ENCODE results near the gene CEACAM18.

The CEACAM18 gene

DNA sequence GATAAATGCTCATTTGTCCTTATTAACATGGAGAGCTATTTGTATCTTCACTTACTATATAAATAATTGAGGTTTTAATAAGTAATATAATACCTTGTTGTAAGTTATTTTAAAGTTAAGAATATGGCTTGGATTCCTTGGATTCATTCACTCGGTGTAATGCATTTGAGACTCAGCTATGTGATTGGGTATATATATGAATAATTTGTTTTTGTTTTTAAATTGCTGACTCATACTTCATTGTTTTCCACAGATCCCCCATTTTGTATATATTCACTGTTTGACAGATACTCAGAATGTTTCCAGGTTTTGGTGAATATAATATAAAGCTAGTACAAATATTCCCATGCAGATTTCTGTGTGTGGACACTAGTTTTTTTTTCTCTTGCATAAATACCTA is 6.8 kb upstream of the CEACAM18 start:
- H2AFZ ChIP-seq (ENCODE audit: low read depth, low read length): no peak overlapping the region

DNA sequence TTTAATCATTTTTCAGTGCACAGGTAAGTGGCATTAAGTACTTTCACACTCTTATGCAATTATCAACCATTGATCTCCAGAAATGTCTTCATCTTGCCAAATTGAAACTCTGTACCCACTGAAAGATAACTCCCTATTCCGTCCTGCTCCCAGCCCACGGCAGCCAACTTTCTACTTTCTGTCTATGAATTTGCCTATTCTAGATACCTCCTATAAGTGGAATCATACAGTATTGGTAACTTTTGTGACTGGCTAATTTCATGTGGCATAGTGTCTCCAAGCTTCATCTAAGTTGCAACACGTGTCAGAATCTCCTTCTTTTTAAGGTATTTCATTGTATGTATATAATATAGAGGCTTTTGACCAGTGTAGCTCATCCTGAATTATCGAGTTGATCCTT is 5.7 kb upstream of the CEACAM18 start:
- H3K79me2 ChIP-seq (ENCODE audit: insufficient read depth, low read length): no peaks in the 10 kb centered on the region
- H3K27ac ChIP-seq (ENCODE audit: low read length): no peak overlapping the region
- ATAC-seq (ENCODE audit: insufficient read depth, low read depth) (no peak), DNase-seq (no peak)
- no peak overlapping the region for H3K4me3 ChIP-seq (ENCODE audit: low read depth in 1 of 2, low read length in 2 of 2)
- H3K9me3 ChIP-seq (ENCODE audit: insufficient read depth, low read length, severe bottlenecking): no peaks in the 10 kb centered on the region
- peaks cover 8% of the 10 kb centered on the region for H3K4me1 ChIP-seq (ENCODE audit: insufficient read depth, low read length)
- H4K20me1 ChIP-seq (ENCODE audit: insufficient read depth, low read length): no peaks in the 10 kb centered on the region
- no peaks in the 10 kb centered on the region for H3K27me3 ChIP-seq (ENCODE audit: insufficient read depth, low read length, poor library complexity)
- H3K4me2 ChIP-seq (ENCODE audit: insufficient read depth, low read length): no peak overlapping the region
- H3K9ac ChIP-seq (ENCODE audit: low read depth, low read length): no peak overlapping the region
- no peak for TF ChIP-seq EZH2 (IDR thresholded peaks at IDR 0.05; ENCODE audit: borderline replicate concordance, low read depth, low read length, severe bottlenecking)
- TF ChIP-seq, protein P1, sequence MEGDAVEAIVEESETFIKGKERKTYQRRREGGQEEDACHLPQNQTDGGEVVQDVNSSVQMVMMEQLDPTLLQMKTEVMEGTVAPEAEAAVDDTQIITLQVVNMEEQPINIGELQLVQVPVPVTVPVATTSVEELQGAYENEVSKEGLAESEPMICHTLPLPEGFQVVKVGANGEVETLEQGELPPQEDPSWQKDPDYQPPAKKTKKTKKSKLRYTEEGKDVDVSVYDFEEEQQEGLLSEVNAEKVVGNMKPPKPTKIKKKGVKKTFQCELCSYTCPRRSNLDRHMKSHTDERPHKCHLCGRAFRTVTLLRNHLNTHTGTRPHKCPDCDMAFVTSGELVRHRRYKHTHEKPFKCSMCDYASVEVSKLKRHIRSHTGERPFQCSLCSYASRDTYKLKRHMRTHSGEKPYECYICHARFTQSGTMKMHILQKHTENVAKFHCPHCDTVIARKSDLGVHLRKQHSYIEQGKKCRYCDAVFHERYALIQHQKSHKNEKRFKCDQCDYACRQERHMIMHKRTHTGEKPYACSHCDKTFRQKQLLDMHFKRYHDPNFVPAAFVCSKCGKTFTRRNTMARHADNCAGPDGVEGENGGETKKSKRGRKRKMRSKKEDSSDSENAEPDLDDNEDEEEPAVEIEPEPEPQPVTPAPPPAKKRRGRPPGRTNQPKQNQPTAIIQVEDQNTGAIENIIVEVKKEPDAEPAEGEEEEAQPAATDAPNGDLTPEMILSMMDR (IDR thresholded peaks at IDR 0.05; ENCODE audit: borderline replicate concordance, extremely low read depth, low read length, poor library complexity, severe bottlenecking): no peak
- no peak overlapping the region for H2AFZ ChIP-seq (ENCODE audit: low read depth, low read length)
- H3K36me3 ChIP-seq (ENCODE audit: insufficient read depth, low read length): no peaks in the 10 kb centered on the region

More for the DNA sequence above, 6.8 kb upstream of the CEACAM18 start:
- Histone ChIP-seq H3K9ac (ENCODE audit: low read depth, low read length) (no peak overlapping the region), H3K4me2 (ENCODE audit: insufficient read depth, low read length) (no peak overlapping the region), H4K20me1 (ENCODE audit: insufficient read depth, low read length) (no peaks in the 10 kb centered on the region), H3K9me3 (ENCODE audit: insufficient read depth, low read length, severe bottlenecking) (no peaks in the 10 kb centered on the region), H3K4me1 (ENCODE audit: insufficient read depth, low read length) (peaks cover 8% of the 10 kb centered on the region), H3K36me3 (ENCODE audit: insufficient read depth, low read length) (no peaks in the 10 kb centered on the region), H3K27me3 (ENCODE audit: insufficient read depth, low read length, poor library complexity) (no peaks in the 10 kb centered on the region), H3K27ac (ENCODE audit: low read length) (no peak overlapping the region), H3K79me2 (ENCODE audit: insufficient read depth, low read length) (no peaks in the 10 kb centered on the region), H3K4me3 (ENCODE audit: low read depth in 1 of 2, low read length in 2 of 2) (no peak overlapping the region)
- TF ChIP-seq, protein P1 (IDR thresholded peaks at IDR 0.05; ENCODE audit: borderline replicate concordance, extremely low read depth, low read length, poor library complexity, severe bottlenecking): no peak
- no peak for TF ChIP-seq EZH2 (IDR thresholded peaks at IDR 0.05; ENCODE audit: borderline replicate concordance, low read depth, low read length, severe bottlenecking)
- ATAC-seq (ENCODE audit: insufficient read depth, low read depth) (no peak), DNase-seq (no peak)

DNA sequence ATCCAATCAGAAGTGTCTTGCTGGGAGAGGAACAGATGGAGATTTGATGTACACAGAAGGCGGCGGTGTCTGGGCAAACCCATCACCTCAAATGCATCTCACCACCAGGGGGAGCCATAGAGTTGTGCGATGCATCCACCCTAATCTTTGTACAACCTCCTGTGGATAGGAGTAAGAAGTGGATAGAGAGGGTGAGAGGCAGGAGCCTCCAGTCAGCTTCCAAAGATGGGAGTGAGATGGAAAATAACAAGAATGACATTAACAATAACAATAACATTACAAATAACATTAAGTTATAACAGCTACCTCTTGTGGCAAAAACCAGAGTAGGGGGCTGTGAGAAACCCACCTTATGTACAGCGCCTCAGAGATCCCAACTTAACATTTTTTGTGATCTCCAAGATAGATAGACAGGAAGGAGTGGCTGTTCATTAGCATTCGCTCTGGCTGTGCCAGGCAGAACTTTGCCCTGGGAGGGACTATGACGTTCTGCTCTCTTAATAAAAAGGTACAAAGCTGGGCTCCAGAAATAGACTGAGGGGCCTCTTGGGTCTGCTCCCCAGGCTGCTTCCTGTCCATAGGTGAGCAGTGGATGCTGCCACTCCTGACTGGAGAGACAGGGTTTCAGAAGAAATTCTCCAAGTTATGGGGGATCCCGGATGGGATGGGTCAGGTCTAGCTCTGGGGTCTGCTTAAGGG is 5.2 kb upstream of the CEACAM18 start:
- DNase-seq: peak; percentile 76
- no peaks in the 10 kb centered on the region for H3K27me3 ChIP-seq (ENCODE audit: insufficient read depth, low read length, poor library complexity)
- ATAC-seq (ENCODE audit: insufficient read depth, low read depth): peak; percentile 88
- H3K9me3 ChIP-seq (ENCODE audit: insufficient read depth, low read length, severe bottlenecking): no peaks in the 10 kb centered on the region
- H3K4me3 ChIP-seq (ENCODE audit: low read depth in 1 of 2, low read length in 2 of 2): no peak overlapping the region
- no peak overlapping the region for H3K4me2 ChIP-seq (ENCODE audit: insufficient read depth, low read length)
- no peaks in the 10 kb centered on the region for H3K36me3 ChIP-seq (ENCODE audit: insufficient read depth, low read length)
- H3K79me2 ChIP-seq (ENCODE audit: insufficient read depth, low read length): no peaks in the 10 kb centered on the region
- no peak overlapping the region for H3K27ac ChIP-seq (ENCODE audit: low read length)
- no peak overlapping the region for H3K9ac ChIP-seq (ENCODE audit: low read depth, low read length)
- H4K20me1 ChIP-seq (ENCODE audit: insufficient read depth, low read length): no peaks in the 10 kb centered on the region
- TF ChIP-seq, protein P1 (IDR thresholded peaks at IDR 0.05; ENCODE audit: borderline replicate concordance, extremely low read depth, low read length, poor library complexity, severe bottlenecking): peak; percentile 92
- TF ChIP-seq EZH2 (IDR thresholded peaks at IDR 0.05; ENCODE audit: borderline replicate concordance, low read depth, low read length, severe bottlenecking): no peak
- no peak overlapping the region for H2AFZ ChIP-seq (ENCODE audit: low read depth, low read length)
- H3K4me1 ChIP-seq (ENCODE audit: insufficient read depth, low read length): peaks cover 3% of the 10 kb centered on the region

Measured in DND-41 (cell line).